Left forelimb (tissue), 1 donor: ENCODE data around the gene MTFMT.
A peak's percentile ranks its signal among the peaks of the same experiment; 100 is the strongest.
"Not testable (repeated sequence)": the region's sequence is repeated elsewhere in the genome, so short reads cannot be mapped to it uniquely, and the experiment has no call there.

ENCODE experiments used
- DNase-seq: peaks from one replicate; pipeline ENCODE4 v3.0.0-alpha.2; 2018; ENCODE audit warnings: low spot score

Gene MTFMT

GRCh38 chr15:65028921-65029735, at the start of gene MTFMT:
MTFMT (minus strand) TSS chr15:65029639; CDS start chr15:65029613, 26 bp downstream.
- DNase-seq, result peak; percentile 91

GRCh38 chr15:65077981-65078352, 48.5 kb upstream of the MTFMT start:
- no peak for DNase-seq

- no peak for DNase-seq
These were observed 48.0 kb upstream of the MTFMT start for GRCh38 chr15:65077291-65077980.

- DNase-seq, result no peak
These were observed 47.2 kb upstream of the MTFMT start, which contains the start of gene KBTBD13 for GRCh38 chr15:65076486-65077290. KBTBD13 (plus strand) TSS chr15:65076746; CDS start chr15:65076816, 70 bp downstream.

GRCh38 chr15:65075607-65076395, 46.4 kb upstream of the MTFMT start:
- DNase-seq, result not testable (repeated sequence)

GRCh38 chr15:65074946-65075345, 45.5 kb upstream of the MTFMT start:
- DNase-seq, result not testable (repeated sequence)

GRCh38 chr15:65072617-65073016, 43.2 kb upstream of the MTFMT start:
- DNase-seq, result no peak

GRCh38 chr15:65072027-65072426, 42.6 kb upstream of the MTFMT start:
- DNase-seq, result no peak

- DNase-seq, result no peak
These were observed 42.0 kb upstream of the MTFMT start for GRCh38 chr15:65071381-65071811.

- peak; percentile 20 for DNase-seq
These were observed 40.5 kb upstream of the MTFMT start for GRCh38 chr15:65069779-65070546.

GRCh38 chr15:65069179-65069578, 39.7 kb upstream of the MTFMT start:
- peak; percentile 46 for DNase-seq

GRCh38 chr15:65068403-65068788, 39.0 kb upstream of the MTFMT start:
- DNase-seq, result peak; percentile 51

- no peak for DNase-seq
These were observed 38.4 kb upstream of the MTFMT start, which contains the start of gene RASL12 for GRCh38 chr15:65067645-65068402. RASL12 (minus strand) TSS chr15:65067991; CDS start chr15:65067835, 156 bp downstream.

GRCh38 chr15:65067317-65067644, 37.8 kb upstream of the MTFMT start:
- DNase-seq, result peak; percentile 70

GRCh38 chr15:65066635-65067316, 37.3 kb upstream of the MTFMT start:
- no peak for DNase-seq

- no peak for DNase-seq
These were observed 36.7 kb upstream of the MTFMT start for GRCh38 chr15:65066001-65066634.

- no peak for DNase-seq
These were observed 33.3 kb upstream of the MTFMT start for GRCh38 chr15:65062726-65063125.

- DNase-seq, result no peak
These were observed 32.6 kb upstream of the MTFMT start for GRCh38 chr15:65062061-65062460.
